ENCODE results near the gene LRP8. TPM values are rescaled to one million over a fixed set of nuclear protein-coding genes. Genes with fewer than 3 reads are reported as not detected.
A peak's percentile ranks its signal among the peaks of the same experiment; 100 is the strongest.

The LRP8 gene
- total and polyA plus RNA-seq, 5 donors from 2014 or later, result 1.0 to 23.7 (median 2.5) TPM

GRCh38 chr1:53316424-53316765 is 11.5 kb downstream of the LRP8 start:
- peaks cover 10% of the 10 kb centered on the region for H3K36me3 ChIP-seq (ENCODE audit: control insufficient read depth, insufficient read depth, low read length)
- peaks cover 4% of the 10 kb centered on the region for H3K36me3 Mint-ChIP-seq
- no peak overlapping the region for H3K27ac ChIP-seq (ENCODE audit: insufficient read depth, low read length, poor library complexity, severe bottlenecking)
- peak overlapping the region in 1 of 3 donors; percentile 42 for H3K27ac Mint-ChIP-seq
- no peaks in the 10 kb centered on the region for H3K4me1 ChIP-seq (ENCODE audit: control insufficient read depth, insufficient read depth, low read length, poor library complexity, severe bottlenecking)
- no peak for DNase-seq
- H3K9me3 ChIP-seq (ENCODE audit: control insufficient read depth in 2 of 2, low read length in 2 of 2), result no peaks in the 10 kb centered on the region
- H3K27me3 Mint-ChIP-seq, result no peaks in the 10 kb centered on the region
- ATAC-seq (ENCODE audit: low read depth in 2 of 2), result no peak
- no peak overlapping the region for H3K4me3 ChIP-seq (ENCODE audit: low read depth, low read length)
- no peaks in the 10 kb centered on the region for H3K9me3 Mint-ChIP-seq
- peaks cover 0 to 7% (median 5%) of the 10 kb centered on the region in 4 donors for H3K4me1 Mint-ChIP-seq
- no peaks in the 10 kb centered on the region for H3K27me3 ChIP-seq (ENCODE audit: control insufficient read depth, insufficient read depth, low read length)
- no peak overlapping the region for H3K4me3 Mint-ChIP-seq

- Histone ChIP-seq H3K9me3 (ENCODE audit: control insufficient read depth in 2 of 2, low read length in 2 of 2) (no peaks in the 10 kb centered on the region), H3K36me3 (ENCODE audit: control insufficient read depth, insufficient read depth, low read length) (peaks cover 4% of the 10 kb centered on the region), H3K27ac (ENCODE audit: insufficient read depth, low read length, poor library complexity, severe bottlenecking) (no peak overlapping the region), H3K4me1 (ENCODE audit: control insufficient read depth, insufficient read depth, low read length, poor library complexity, severe bottlenecking) (no peaks in the 10 kb centered on the region), H3K27me3 (ENCODE audit: control insufficient read depth, insufficient read depth, low read length) (no peaks in the 10 kb centered on the region), H3K4me3 (ENCODE audit: low read depth, low read length) (no peak overlapping the region)
- H3K4me1 Mint-ChIP-seq, result peaks cover 0 to 7% (median 5%) of the 10 kb centered on the region in 4 donors
- H3K9me3 Mint-ChIP-seq, result no peaks in the 10 kb centered on the region
- no peak for ATAC-seq (ENCODE audit: low read depth in 2 of 2)
- H3K4me3 Mint-ChIP-seq, result no peak overlapping the region
- H3K27ac Mint-ChIP-seq, result peak overlapping the region in 1 of 3 donors; percentile 67
- H3K36me3 Mint-ChIP-seq, result peaks cover 4% of the 10 kb centered on the region
- DNase-seq, result no peak
- H3K27me3 Mint-ChIP-seq, result no peaks in the 10 kb centered on the region
Measured at GRCh38 chr1:53315456-53316423, 12.1 kb downstream of the LRP8 start.

- H3K27me3 Mint-ChIP-seq, result no peaks in the 10 kb centered on the region
- H3K9me3 Mint-ChIP-seq, result no peaks in the 10 kb centered on the region
- DNase-seq (no peak), ATAC-seq (ENCODE audit: low read depth in 2 of 2) (no peak)
- no peak overlapping the region for H3K4me3 ChIP-seq (ENCODE audit: low read depth, low read length)
- H3K9me3 ChIP-seq (ENCODE audit: control insufficient read depth in 2 of 2, low read length in 2 of 2), result no peaks in the 10 kb centered on the region
- no peak overlapping the region for H3K4me3 Mint-ChIP-seq
- no peaks in the 10 kb centered on the region for H3K27me3 ChIP-seq (ENCODE audit: control insufficient read depth, insufficient read depth, low read length)
- H3K4me1 ChIP-seq (ENCODE audit: control insufficient read depth, insufficient read depth, low read length, poor library complexity, severe bottlenecking), result no peaks in the 10 kb centered on the region
- H3K36me3 ChIP-seq (ENCODE audit: control insufficient read depth, insufficient read depth, low read length), result peaks cover 3% of the 10 kb centered on the region
- peaks cover 0 to 11% (median 6%) of the 10 kb centered on the region in 4 donors for H3K4me1 Mint-ChIP-seq
- H3K27ac ChIP-seq (ENCODE audit: insufficient read depth, low read length, poor library complexity, severe bottlenecking), result no peak overlapping the region
- H3K36me3 Mint-ChIP-seq, result peaks cover 4% of the 10 kb centered on the region
- H3K27ac Mint-ChIP-seq, result peak overlapping the region in 1 of 3 donors; percentile 73
Measured at GRCh38 chr1:53315046-53315445, 12.8 kb downstream of the LRP8 start.

GRCh38 chr1:53314606-53315005 is 13.3 kb downstream of the LRP8 start:
- Mint-ChIP-seq H3K27me3 (no peaks in the 10 kb centered on the region), H3K36me3 (peaks cover 4% of the 10 kb centered on the region), H3K4me3 (no peak overlapping the region), H3K9me3 (no peaks in the 10 kb centered on the region), H3K4me1 (peaks cover 0 to 11% (median 6%) of the 10 kb centered on the region in 4 donors), H3K27ac (peak overlapping the region in 2 of 3 donors; percentile 73 to 80)
- DNase-seq (no peak), ATAC-seq (ENCODE audit: low read depth in 2 of 2) (no peak)
- H3K27me3 ChIP-seq (ENCODE audit: control insufficient read depth, insufficient read depth, low read length), result no peaks in the 10 kb centered on the region
- H3K36me3 ChIP-seq (ENCODE audit: control insufficient read depth, insufficient read depth, low read length), result peaks cover 3% of the 10 kb centered on the region
- no peak overlapping the region for H3K27ac ChIP-seq (ENCODE audit: insufficient read depth, low read length, poor library complexity, severe bottlenecking)
- H3K9me3 ChIP-seq (ENCODE audit: control insufficient read depth in 2 of 2, low read length in 2 of 2), result no peaks in the 10 kb centered on the region
- no peak overlapping the region for H3K4me3 ChIP-seq (ENCODE audit: low read depth, low read length)
- H3K4me1 ChIP-seq (ENCODE audit: control insufficient read depth, insufficient read depth, low read length, poor library complexity, severe bottlenecking), result no peaks in the 10 kb centered on the region

DNA sequence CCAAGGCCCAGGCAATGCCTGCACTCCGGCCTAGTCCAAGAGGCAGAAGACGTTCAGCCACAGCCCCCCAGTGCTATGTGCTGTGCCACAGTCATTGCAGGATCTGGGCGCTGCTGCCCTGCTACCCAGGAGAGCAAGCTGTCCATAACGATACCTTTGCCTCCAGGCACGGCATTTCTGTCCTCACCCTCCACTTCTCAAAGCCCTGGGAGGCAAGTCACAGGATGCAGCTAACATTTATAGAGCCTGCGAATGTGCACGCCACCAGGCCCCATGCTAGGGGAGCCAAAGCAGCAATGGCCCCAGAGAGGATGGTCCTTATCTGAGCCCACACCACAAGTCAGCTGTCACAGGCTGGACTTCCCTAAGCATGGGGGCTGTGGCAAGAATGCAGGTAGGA is 13.8 kb downstream of the LRP8 start:
- Histone ChIP-seq H3K27ac (ENCODE audit: insufficient read depth, low read length, poor library complexity, severe bottlenecking) (no peak overlapping the region), H3K27me3 (ENCODE audit: control insufficient read depth, insufficient read depth, low read length) (no peaks in the 10 kb centered on the region), H3K36me3 (ENCODE audit: control insufficient read depth, insufficient read depth, low read length) (peaks cover 3% of the 10 kb centered on the region), H3K9me3 (ENCODE audit: control insufficient read depth in 2 of 2, low read length in 2 of 2) (no peaks in the 10 kb centered on the region), H3K4me1 (ENCODE audit: control insufficient read depth, insufficient read depth, low read length, poor library complexity, severe bottlenecking) (no peaks in the 10 kb centered on the region), H3K4me3 (ENCODE audit: low read depth, low read length) (no peak overlapping the region)
- DNase-seq, result no peak
- H3K36me3 Mint-ChIP-seq, result peaks cover 4% of the 10 kb centered on the region
- H3K4me3 Mint-ChIP-seq, result no peak overlapping the region
- H3K4me1 Mint-ChIP-seq, result peaks cover 0 to 11% (median 6%) of the 10 kb centered on the region in 4 donors
- no peak for ATAC-seq (ENCODE audit: low read depth in 2 of 2)
- peak overlapping the region; percentile 28 to 80 (median 73) for H3K27ac Mint-ChIP-seq
- H3K9me3 Mint-ChIP-seq, result no peaks in the 10 kb centered on the region
- H3K27me3 Mint-ChIP-seq, result no peaks in the 10 kb centered on the region

- H3K4me1 Mint-ChIP-seq, result peaks cover 0 to 11% (median 6%) of the 10 kb centered on the region in 4 donors
- H3K4me1 ChIP-seq (ENCODE audit: control insufficient read depth, insufficient read depth, low read length, poor library complexity, severe bottlenecking), result no peaks in the 10 kb centered on the region
- no peaks in the 10 kb centered on the region for H3K27me3 Mint-ChIP-seq
- no peaks in the 10 kb centered on the region for H3K9me3 Mint-ChIP-seq
- no peak for DNase-seq
- H3K4me3 ChIP-seq (ENCODE audit: low read depth, low read length), result no peak overlapping the region
- H3K27me3 ChIP-seq (ENCODE audit: control insufficient read depth, insufficient read depth, low read length), result no peaks in the 10 kb centered on the region
- ATAC-seq (ENCODE audit: low read depth in 2 of 2), result no peak
- H3K27ac Mint-ChIP-seq, result peak overlapping the region in 1 of 3 donors; percentile 72
- H3K4me3 Mint-ChIP-seq, result no peak overlapping the region
- H3K27ac ChIP-seq (ENCODE audit: insufficient read depth, low read length, poor library complexity, severe bottlenecking), result no peak overlapping the region
- peaks cover 4% of the 10 kb centered on the region for H3K36me3 Mint-ChIP-seq
- no peaks in the 10 kb centered on the region for H3K9me3 ChIP-seq (ENCODE audit: control insufficient read depth in 2 of 2, low read length in 2 of 2)
- H3K36me3 ChIP-seq (ENCODE audit: control insufficient read depth, insufficient read depth, low read length), result peaks cover 3% of the 10 kb centered on the region
Measured at GRCh38 chr1:53313556-53313955, 14.3 kb downstream of the LRP8 start.

DNA sequence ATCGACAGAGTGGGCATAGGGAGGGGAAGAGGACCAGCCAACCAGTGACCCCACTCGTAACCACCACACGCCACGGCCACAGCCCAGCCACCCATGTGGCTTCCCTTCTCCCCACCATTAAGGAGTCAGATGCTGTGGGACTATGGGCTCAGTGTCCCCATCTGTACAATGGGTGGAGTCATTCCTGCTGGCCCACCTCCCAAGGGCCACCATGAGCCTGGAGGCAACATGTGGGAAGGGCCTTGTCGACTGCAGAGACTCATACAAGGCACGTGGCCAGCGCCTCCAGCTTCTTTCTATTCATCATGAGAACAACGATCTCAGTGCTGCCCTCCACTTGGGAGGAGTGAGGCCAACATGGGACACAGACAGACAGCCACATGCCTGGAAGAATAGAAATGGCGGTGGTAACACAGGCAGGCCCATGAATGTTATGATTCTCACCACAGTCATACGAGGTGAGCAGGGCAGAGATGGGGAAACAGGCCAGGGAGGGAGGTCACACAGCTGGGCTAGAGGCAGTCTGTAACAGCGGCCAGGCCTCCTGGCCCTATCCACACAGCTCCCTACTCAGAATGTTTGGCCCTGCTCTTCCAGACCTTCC is 16.1 kb downstream of the LRP8 start:
- no peaks in the 10 kb centered on the region for H3K9me3 ChIP-seq (ENCODE audit: control insufficient read depth in 2 of 2, low read length in 2 of 2)
- Mint-ChIP-seq H3K9me3 (no peaks in the 10 kb centered on the region), H3K36me3 (peaks cover 4% of the 10 kb centered on the region), H3K27me3 (no peaks in the 10 kb centered on the region), H3K4me1 (peaks cover 0 to 17% (median 11%) of the 10 kb centered on the region in 4 donors), H3K4me3 (no peak overlapping the region), H3K27ac (peak overlapping the region in 1 of 3 donors; percentile 52)
- H3K27ac ChIP-seq (ENCODE audit: insufficient read depth, low read length, poor library complexity, severe bottlenecking), result no peak overlapping the region
- no peak for DNase-seq
- peaks cover 3% of the 10 kb centered on the region for H3K36me3 ChIP-seq (ENCODE audit: control insufficient read depth, insufficient read depth, low read length)
- no peak overlapping the region for H3K4me3 ChIP-seq (ENCODE audit: low read depth, low read length)
- no peaks in the 10 kb centered on the region for H3K27me3 ChIP-seq (ENCODE audit: control insufficient read depth, insufficient read depth, low read length)
- ATAC-seq (ENCODE audit: low read depth in 2 of 2), result no peak
- no peaks in the 10 kb centered on the region for H3K4me1 ChIP-seq (ENCODE audit: control insufficient read depth, insufficient read depth, low read length, poor library complexity, severe bottlenecking)

Measured in CD4-positive, CD25-positive, alpha-beta regulatory T cell (primary cell).